ENCODE data around the gene DRD3.

GRCh38 chr3:114111060-114111770 is 67.6 kb downstream of the DRD3 start:
- TF ChIP-seq CTCF (IDR thresholded peaks at IDR 0.05): no peak
- TF ChIP-seq TEAD4 (IDR thresholded peaks at IDR 0.05; ENCODE audit: borderline replicate concordance, insufficient read depth): no peak
- TF ChIP-seq RAD21 (IDR thresholded peaks at IDR 0.05; ENCODE audit: low read length): no peak
- no peak for TF ChIP-seq RCOR1 (IDR thresholded peaks at IDR 0.05; ENCODE audit: low read length)
- TF ChIP-seq SMC3 (IDR thresholded peaks at IDR 0.05; ENCODE audit: low read depth, low read length): no peak
- TF ChIP-seq ELF1 (IDR thresholded peaks at IDR 0.05): no peak
- no peak for TF ChIP-seq USF2 (IDR thresholded peaks at IDR 0.05; ENCODE audit: borderline replicate concordance, low read depth, low read length)
- TF ChIP-seq EZH2phosphoT487 (IDR thresholded peaks at IDR 0.05; ENCODE audit: borderline replicate concordance, low read depth): no peak
- no peak for TF ChIP-seq GATA2 (CRISPR knock-in tag; IDR thresholded peaks at IDR 0.05)
- TF ChIP-seq TCF12 (IDR thresholded peaks at IDR 0.05): no peak
- TF ChIP-seq POLR2AphosphoS5 (IDR thresholded peaks at IDR 0.05; ENCODE audit: low read depth, low read length): no peak
- no peak for TF ChIP-seq REST (IDR thresholded peaks at IDR 0.05; ENCODE audit: low read depth, low read length)
- no peak for TF ChIP-seq MAX (IDR thresholded peaks at IDR 0.05; ENCODE audit: low read depth)

Measured in SK-N-SH (cell line).